Measurements from ENCODE around the gene ATXN10.

The ATXN10 gene

GRCh38 chr22:45828841-45829240, 157.2 kb downstream of the ATXN10 start:
- H3K4me3 ChIP-seq (ENCODE audit: low read length): no peak overlapping the region
- no peak overlapping the region for H3K9ac ChIP-seq (ENCODE audit: low read length)
- no peaks in the 10 kb centered on the region for H3K79me2 ChIP-seq (ENCODE audit: low read length)
- no peak overlapping the region for H2AFZ ChIP-seq (ENCODE audit: low read depth, low read length)
- H3K4me2 ChIP-seq (ENCODE audit: low read length): no peak overlapping the region
- TF ChIP-seq, protein P1, sequence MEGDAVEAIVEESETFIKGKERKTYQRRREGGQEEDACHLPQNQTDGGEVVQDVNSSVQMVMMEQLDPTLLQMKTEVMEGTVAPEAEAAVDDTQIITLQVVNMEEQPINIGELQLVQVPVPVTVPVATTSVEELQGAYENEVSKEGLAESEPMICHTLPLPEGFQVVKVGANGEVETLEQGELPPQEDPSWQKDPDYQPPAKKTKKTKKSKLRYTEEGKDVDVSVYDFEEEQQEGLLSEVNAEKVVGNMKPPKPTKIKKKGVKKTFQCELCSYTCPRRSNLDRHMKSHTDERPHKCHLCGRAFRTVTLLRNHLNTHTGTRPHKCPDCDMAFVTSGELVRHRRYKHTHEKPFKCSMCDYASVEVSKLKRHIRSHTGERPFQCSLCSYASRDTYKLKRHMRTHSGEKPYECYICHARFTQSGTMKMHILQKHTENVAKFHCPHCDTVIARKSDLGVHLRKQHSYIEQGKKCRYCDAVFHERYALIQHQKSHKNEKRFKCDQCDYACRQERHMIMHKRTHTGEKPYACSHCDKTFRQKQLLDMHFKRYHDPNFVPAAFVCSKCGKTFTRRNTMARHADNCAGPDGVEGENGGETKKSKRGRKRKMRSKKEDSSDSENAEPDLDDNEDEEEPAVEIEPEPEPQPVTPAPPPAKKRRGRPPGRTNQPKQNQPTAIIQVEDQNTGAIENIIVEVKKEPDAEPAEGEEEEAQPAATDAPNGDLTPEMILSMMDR (IDR thresholded peaks at IDR 0.05; ENCODE audit: low read depth, low read length): no peak
- no peaks in the 10 kb centered on the region for H3K9me3 ChIP-seq (ENCODE audit: insufficient read depth, low read length)
- no peaks in the 10 kb centered on the region for H3K36me3 ChIP-seq (replicated peaks; ENCODE audit: low read depth, low read length)
- H3K4me1 ChIP-seq (ENCODE audit: low read length): no peaks in the 10 kb centered on the region
- H3K27me3 ChIP-seq (ENCODE audit: low read depth, low read length): no peaks in the 10 kb centered on the region
- no peak overlapping the region for H3K27ac ChIP-seq (ENCODE audit: low read length)
- no peaks in the 10 kb centered on the region for H4K20me1 ChIP-seq (ENCODE audit: insufficient read depth, low read length)

DNA sequence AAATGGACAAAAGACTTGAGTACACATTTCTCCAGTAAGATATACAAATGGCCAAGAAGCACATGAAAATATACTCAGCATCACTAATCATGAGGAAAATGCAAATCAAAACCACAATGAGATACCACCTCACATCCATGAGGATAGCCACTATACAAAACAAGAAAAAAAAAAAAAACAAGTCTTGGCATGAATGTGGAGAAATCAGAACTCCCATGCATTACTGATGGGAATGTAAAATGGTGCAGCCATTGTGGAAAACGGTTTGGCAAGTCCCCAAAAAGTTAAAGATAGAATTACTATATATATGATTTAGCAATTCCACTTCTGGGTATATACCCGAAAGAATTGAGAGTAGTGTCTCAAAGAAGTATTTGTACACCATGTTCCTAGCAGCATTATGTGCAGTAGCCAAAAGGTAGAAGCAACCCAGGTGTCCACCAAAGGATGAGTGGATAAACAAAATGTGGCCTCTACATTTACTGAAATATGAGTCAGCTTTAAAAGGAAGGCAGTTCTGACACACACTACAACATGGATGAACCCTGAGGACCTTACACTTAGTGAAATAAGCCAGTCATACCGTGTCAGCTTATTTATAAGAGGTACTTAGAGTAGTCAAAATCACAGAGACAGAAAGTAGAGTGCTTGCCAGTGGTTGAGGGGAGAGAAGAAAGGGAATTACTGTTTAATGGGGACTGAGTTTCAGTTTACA, 159.1 kb downstream of the ATXN10 start:
- Histone ChIP-seq H4K20me1 (ENCODE audit: insufficient read depth, low read length) (no peaks in the 10 kb centered on the region), H3K27ac (ENCODE audit: low read length) (no peak overlapping the region), H3K4me3 (ENCODE audit: low read length) (no peak overlapping the region), H3K9ac (ENCODE audit: low read length) (no peak overlapping the region), H3K4me2 (ENCODE audit: low read length) (no peak overlapping the region), H3K9me3 (ENCODE audit: insufficient read depth, low read length) (no peaks in the 10 kb centered on the region), H3K4me1 (ENCODE audit: low read length) (no peaks in the 10 kb centered on the region), H3K27me3 (ENCODE audit: low read depth, low read length) (no peaks in the 10 kb centered on the region), H3K79me2 (ENCODE audit: low read length) (no peaks in the 10 kb centered on the region), H3K36me3 (replicated peaks; ENCODE audit: low read depth, low read length) (no peaks in the 10 kb centered on the region), H2AFZ (ENCODE audit: low read depth, low read length) (no peak overlapping the region)
- TF ChIP-seq, protein P1 (IDR thresholded peaks at IDR 0.05; ENCODE audit: low read depth, low read length): no peak
- TF ChIP-seq EZH2phosphoT487 (IDR thresholded peaks at IDR 0.05; ENCODE audit: low read depth): no peak

DNA sequence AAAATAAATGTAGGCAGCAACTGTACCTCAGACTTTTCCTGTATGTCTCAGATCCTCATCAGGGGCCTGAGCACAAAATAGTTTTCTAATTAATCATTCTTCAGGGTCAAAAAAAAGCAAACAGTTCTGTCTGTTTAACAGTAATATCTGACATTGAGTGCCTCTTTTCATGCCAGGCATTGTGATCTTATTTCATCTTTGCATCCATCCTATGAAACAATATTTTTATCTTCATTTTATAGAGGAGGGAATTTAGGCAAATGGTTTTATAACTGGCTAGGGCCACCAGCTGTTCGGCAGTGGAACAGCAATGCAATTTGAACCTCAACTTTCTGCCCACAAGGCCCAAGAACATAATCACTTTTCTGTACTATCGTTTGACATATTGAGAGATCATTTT, 159.8 kb downstream of the ATXN10 start:
- Histone ChIP-seq H4K20me1 (ENCODE audit: insufficient read depth, low read length) (no peaks in the 10 kb centered on the region), H3K9ac (ENCODE audit: low read length) (no peak overlapping the region), H3K79me2 (ENCODE audit: low read length) (no peaks in the 10 kb centered on the region), H3K4me2 (ENCODE audit: low read length) (no peak overlapping the region), H3K27me3 (ENCODE audit: low read depth, low read length) (no peaks in the 10 kb centered on the region), H3K9me3 (ENCODE audit: insufficient read depth, low read length) (no peaks in the 10 kb centered on the region), H3K4me1 (ENCODE audit: low read length) (no peaks in the 10 kb centered on the region), H3K27ac (ENCODE audit: low read length) (no peak overlapping the region), H3K36me3 (replicated peaks; ENCODE audit: low read depth, low read length) (no peaks in the 10 kb centered on the region), H3K4me3 (ENCODE audit: low read length) (no peak overlapping the region), H2AFZ (ENCODE audit: low read depth, low read length) (no peak overlapping the region)
- TF ChIP-seq, protein P1 (IDR thresholded peaks at IDR 0.05; ENCODE audit: low read depth, low read length): peak; percentile 58
- no peak for TF ChIP-seq EZH2phosphoT487 (IDR thresholded peaks at IDR 0.05; ENCODE audit: low read depth)

DNA sequence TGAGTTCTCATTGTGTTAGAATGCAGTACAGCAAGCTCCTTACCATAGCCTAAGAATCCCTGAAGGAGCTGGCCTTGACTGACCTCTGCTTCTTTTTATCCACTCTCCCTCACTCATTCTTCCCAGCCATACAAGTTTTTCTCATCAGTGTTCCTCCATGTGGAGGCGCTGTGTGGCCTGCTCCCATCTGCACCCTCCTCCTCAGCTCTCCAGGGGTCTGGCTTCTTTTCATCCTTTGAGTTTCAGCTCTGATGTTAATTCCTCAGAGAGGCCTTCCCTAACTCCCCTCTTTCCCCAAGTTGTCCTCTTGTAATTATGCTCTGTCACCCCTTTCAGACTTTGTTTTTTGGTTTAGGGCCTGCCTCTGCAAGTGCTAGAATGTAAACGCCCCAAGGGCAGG, 160.5 kb downstream of the ATXN10 start:
- no peaks in the 10 kb centered on the region for H3K9me3 ChIP-seq (ENCODE audit: insufficient read depth, low read length)
- H3K36me3 ChIP-seq (replicated peaks; ENCODE audit: low read depth, low read length): no peaks in the 10 kb centered on the region
- H3K27me3 ChIP-seq (ENCODE audit: low read depth, low read length): no peaks in the 10 kb centered on the region

More for the DNA sequence above, 160.5 kb downstream of the ATXN10 start:
- no peak overlapping the region for H3K4me2 ChIP-seq (ENCODE audit: low read length)
- no peak overlapping the region for H3K9ac ChIP-seq (ENCODE audit: low read length)
- H3K27ac ChIP-seq (ENCODE audit: low read length): no peak overlapping the region
- no peaks in the 10 kb centered on the region for H4K20me1 ChIP-seq (ENCODE audit: insufficient read depth, low read length)
- H3K4me3 ChIP-seq (ENCODE audit: low read length): no peak overlapping the region
- H2AFZ ChIP-seq (ENCODE audit: low read depth, low read length): no peak overlapping the region
- TF ChIP-seq, protein P1 (IDR thresholded peaks at IDR 0.05; ENCODE audit: low read depth, low read length): no peak
- TF ChIP-seq EZH2phosphoT487 (IDR thresholded peaks at IDR 0.05; ENCODE audit: low read depth): no peak
- no peaks in the 10 kb centered on the region for H3K4me1 ChIP-seq (ENCODE audit: low read length)
- H3K79me2 ChIP-seq (ENCODE audit: low read length): no peaks in the 10 kb centered on the region

All from OCI-LY3 (cell line).